GM19372 (cell line): ENCODE measurements around the gene MED13L.
"Not testable (repeated sequence)": the region's sequence is repeated elsewhere in the genome, so short reads cannot be mapped to it uniquely, and the experiment has no call there.

ENCODE experiments used
- ATAC-seq: cut with Tn5 transposase; IDR thresholded peaks from one replicate; pipeline ENCODE4 v1.9.1; 2021; ENCODE audit warnings: mild to moderate bottlenecking, low read depth, moderate library complexity; ENCODE audit not compliant: unreplicated experiment

MED13L gene

GRCh38 chr12:116304621-116305020 lies 27.1 kb upstream of the MED13L start:
- ATAC-seq, result no peak

DNA sequence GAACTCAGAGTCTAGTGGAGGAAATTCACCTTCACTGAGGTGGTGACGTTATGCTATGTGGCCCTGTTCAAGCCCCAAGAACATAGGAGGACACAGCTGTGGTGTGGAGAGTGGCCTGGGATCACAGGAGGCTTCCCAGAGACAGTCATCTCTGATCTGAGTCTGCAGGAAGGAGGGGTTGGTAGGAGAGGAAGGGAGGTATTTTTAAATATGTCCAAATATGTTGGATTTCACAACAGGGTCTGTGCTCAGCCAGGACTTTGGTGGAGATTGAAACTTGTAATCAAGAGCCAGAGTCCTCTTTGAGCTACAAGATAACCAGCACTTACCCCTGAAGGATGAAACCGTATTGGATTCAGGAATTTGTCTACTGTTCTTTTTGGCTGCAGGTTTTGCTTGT lies 26.4 kb upstream of the MED13L start:
- ATAC-seq, result no peak

DNA sequence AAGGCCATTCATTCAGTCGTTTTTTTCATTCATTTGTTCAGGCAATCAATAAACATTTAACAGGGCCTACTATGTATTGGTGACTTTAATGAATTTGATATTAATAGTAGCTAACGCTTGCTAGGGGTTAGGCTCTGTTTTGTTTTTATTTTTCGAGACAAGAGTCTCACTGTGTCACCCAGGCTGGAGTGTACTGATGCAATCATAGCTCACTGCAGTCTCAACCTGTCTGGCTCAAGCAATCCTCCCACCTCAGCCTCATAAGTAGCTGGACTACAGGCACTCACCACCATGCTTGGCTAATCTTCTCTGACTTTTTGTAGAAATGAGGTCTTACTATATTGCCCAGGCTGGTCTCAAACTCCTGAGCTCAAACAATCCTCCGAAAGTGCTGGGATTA lies 25.6 kb upstream of the MED13L start:
- no peak for ATAC-seq

DNA sequence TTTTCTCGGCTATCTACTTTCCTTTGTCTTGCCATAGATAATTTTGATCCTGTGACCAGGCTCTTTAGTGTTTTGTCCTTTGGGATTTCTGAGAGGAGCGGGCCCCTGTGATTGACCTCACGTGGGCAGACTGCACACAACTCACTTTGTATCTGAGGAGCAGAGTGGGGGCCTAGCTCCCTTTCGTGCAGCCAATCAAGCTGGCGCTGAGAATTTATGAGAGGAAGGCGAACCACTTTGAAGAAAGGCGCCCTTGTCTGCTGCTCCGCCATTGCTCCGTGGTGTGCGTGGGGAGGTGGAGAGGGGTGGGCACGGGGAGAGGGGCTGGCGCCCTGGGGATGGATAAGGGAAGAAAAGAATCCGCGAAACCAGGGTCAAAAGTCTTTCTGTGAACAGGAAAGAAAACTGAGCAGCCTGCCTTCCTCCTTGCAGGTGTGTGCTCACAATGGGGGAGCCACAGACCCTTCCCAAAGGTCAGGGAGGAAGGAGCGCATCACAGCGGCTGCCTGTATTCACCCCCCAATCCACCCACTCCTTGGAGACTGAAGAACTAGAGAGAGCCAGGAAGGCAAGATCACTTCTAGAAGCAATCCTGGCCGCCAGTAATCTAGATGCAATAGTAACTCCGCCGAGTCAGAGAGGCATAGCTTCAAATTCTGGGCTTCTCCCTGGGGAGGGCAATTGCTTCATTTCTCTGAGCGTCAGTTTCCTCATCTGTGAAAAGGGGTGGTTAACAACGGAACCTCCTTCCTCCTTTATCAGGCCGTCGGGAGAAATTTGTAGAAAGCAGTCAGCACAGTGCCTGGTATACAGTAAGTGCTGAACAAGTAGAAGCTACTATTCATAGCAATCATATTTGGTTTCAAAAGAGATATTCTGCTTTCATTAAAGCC lies 24.9 kb upstream of the MED13L start:
- no peak for ATAC-seq

GRCh38 chr12:116301621-116302020 lies 24.1 kb upstream of the MED13L start:
- no peak for ATAC-seq

- ATAC-seq, result no peak
Observed at GRCh38 chr12:116299665-116300328, 22.3 kb upstream of the MED13L start.

DNA sequence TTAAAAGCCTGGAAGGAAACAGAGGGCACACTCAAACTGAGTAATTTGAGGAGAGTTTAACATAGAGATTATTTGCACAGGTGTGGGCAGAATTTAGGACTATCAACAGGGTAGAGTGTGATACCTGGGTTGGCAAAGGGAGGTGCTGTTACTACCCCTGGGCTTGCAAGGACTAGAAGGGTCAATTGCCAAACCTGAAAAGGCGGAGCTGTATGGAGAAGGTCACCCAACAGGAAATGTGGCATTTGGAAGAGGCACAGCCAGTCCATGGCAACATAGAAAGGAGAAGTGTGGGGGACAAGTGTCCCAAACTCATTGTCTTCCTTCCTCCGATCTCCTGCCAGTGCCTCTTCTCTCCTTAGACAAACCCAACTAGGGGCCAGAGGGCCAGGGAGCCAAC lies 21.6 kb upstream of the MED13L start:
- no peak for ATAC-seq

DNA sequence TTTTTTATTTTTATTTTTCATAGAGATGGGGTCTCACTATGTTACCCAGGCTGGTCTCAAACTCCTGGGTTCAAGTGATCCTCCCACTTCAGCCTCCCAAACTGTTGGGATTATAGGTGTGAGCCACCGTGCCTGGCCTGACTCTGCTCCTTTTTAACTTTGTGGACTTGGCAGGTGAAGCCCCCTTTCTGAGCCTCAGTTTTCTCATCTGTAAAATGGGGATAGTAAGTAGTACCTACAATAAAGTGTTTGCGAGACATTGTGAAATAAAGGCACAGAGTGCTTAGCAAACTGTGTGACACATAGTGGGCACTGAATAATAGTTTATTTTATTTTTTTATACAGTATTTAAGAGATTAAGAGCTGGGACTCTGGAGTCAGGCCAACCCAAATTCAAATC lies 21.1 kb upstream of the MED13L start:
- ATAC-seq, result no peak

DNA sequence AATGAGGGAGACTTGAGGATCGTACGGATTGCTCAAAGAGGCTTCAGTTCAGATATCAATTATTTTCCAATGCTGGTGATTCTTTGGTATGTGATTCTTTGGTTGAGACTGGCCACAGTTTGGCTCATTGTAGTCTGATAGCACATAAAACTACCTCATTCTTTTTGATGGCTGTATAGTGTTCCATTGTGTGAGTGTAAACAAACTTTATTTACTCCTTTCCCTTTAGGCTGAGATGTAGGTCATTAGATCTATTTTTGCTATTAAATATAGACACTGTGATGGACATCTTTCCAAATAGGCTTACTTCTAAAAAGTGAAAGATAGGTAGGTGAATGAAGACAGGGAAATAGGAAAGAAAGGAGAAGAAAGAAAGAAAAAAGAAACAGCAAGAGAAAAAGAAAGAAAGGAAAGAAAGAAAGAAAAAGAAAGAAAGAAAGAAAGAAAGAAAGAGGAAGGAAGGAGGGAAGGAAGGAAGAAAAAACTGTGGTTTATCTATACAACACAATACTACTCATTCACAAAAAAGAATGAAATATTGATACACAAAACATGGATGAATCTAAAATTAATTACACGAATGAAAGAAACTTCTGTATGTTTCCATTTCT lies 19.8 kb upstream of the MED13L start:
- no peak for ATAC-seq

GRCh38 chr12:116295327-116296263 lies 18.1 kb upstream of the MED13L start:
- ATAC-seq, result no peak

GRCh38 chr12:116294454-116295165 lies 17.1 kb upstream of the MED13L start:
- no peak for ATAC-seq

DNA sequence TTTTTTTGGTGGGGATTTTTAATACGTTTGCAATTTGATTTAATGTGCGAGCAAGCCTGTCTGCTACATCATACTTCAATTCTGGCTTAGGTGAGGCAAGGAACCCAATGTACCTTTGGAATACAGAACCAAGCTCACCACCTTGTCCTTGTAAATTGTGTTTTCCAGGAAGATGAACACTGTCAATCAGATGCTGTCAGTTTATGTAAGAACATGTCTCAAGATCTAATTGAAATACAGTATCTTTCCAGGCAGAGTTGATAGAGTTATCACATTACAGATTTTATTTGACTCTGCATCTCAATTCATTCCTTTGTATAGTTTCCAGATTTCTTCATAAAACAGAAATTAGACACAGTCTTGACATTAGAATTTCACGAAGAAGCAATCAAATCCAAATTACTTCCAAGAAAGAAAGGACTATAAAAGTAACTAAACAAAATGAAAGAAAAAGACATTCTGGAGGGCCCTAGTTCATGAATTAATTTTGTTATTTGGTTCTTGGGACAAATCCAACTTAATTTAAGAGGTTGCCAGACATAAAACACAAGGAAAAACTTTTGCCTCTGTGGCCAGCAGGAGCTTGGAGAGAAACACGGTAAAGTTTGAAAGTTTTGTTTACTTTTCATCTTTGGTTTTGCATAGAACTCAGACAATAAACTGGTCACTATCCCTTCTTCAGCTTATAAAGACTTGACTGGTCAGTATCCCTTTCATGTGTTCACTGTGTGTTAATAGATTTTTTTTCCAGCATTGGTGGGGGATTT lies 16.4 kb upstream of the MED13L start:
- no peak for ATAC-seq

DNA sequence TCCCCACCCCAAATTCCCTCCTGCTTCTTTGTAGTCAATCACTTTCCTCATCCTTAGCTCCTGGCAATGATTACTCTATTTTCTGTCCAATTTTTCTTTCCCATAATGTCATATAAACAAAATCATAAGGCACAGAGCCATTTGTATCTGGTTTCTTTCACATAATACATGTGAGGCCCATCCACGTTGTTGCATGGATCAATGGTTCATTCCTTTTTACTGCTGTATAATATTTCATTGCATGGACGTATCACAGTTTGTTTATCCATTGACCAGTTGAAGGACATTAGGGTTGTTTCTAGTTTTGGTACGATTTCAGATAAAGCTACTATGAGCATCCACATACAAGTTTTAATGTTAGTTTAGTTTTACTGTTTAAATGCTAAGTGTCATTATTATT lies 13.7 kb upstream of the MED13L start:
- ATAC-seq, result no peak

- ATAC-seq, result no peak
Observed at GRCh38 chr12:116288735-116289134, 11.2 kb upstream of the MED13L start.

- no peak for ATAC-seq
Observed at GRCh38 chr12:116287842-116288301, 10.4 kb upstream of the MED13L start.

GRCh38 chr12:116284396-116284795 lies 6.9 kb upstream of the MED13L start:
- ATAC-seq, result no peak

DNA sequence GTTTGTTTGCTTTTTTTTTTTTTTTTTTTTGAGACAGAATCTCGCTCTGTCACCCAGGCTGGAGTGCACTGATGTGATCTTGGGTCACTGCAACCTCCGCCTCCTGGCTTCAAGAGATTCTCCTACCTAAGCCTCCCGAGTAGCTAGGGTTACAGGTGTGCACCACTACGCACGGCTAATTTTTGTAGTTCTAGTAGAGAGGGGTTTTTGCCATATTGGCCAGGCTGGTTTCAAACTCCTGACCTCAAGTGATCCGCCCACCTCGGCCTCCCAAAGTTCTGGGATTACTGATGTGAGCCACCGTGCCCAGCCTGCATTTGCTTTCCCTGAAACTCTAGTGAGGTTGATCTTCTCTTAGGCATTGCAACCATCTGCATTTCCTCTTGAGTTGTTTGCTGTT lies 6.4 kb upstream of the MED13L start:
- not testable (repeated sequence) for ATAC-seq

- ATAC-seq, result no peak
Observed at GRCh38 chr12:116282371-116283286, 5.1 kb upstream of the MED13L start.
